ENCODE data around the gene NPIPB12. TPM values are rescaled to one million over a fixed set of nuclear protein-coding genes. Genes with fewer than 3 reads are reported as not detected.
"Not testable (repeated sequence)": the region's sequence is repeated elsewhere in the genome, so short reads cannot be mapped to it uniquely, and the experiment has no call there.

NPIPB12 gene
- total RNA-seq, 1 donor from 2014 or later, result 75.0 TPM

- H3K4me3 Mint-ChIP-seq (ENCODE audit: unreplicated experiment); H3K4me1 Mint-ChIP-seq (ENCODE audit: low read depth, unreplicated experiment); H3K27ac Mint-ChIP-seq (ENCODE audit: unreplicated experiment); DNase-seq; H3K36me3 Mint-ChIP-seq (ENCODE audit: unreplicated experiment); H3K27me3 Mint-ChIP-seq (ENCODE audit: unreplicated experiment); H3K9me3 Mint-ChIP-seq (ENCODE audit: unreplicated experiment): not testable (repeated sequence)
Observed at GRCh38 chr16:29454828-29455227, 51.4 kb downstream of the NPIPB12 start.

GRCh38 chr16:29454269-29454668, 51.9 kb downstream of the NPIPB12 start, which contains the start of the genes BOLA2 and SLX1B:
TSS of gene BOLA2 (minus strand) at chr16:29454351. CDS start at chr16:29454253, 98 bp downstream.
TSS of gene SLX1B (plus strand) at chr16:29454533.
- H3K27ac Mint-ChIP-seq (ENCODE audit: unreplicated experiment); H3K36me3 Mint-ChIP-seq (ENCODE audit: unreplicated experiment): not testable (repeated sequence)

DNA sequence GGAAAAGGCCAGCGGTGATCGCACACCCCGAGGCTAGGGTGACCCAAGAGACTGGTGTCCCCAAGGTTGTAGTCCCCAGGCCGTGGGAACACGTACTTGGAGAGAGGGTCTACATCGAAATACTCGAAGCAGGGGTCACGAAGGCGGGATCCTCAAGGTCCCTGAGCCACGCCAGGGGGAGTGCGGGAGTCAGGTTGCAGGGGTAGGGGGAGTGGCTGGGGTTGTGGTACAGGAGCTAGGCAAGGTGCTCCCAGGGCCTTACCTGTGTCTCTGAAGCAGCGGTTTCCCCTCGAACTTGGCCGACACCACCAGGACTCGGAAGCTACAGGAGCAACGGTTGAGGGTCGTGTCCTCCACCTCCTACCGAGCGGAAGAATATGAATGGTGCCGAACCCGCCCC, 52.5 kb downstream of the NPIPB12 start:
- not testable (repeated sequence) for H3K9me3 Mint-ChIP-seq (ENCODE audit: unreplicated experiment); H3K4me1 Mint-ChIP-seq (ENCODE audit: low read depth, unreplicated experiment); H3K4me3 Mint-ChIP-seq (ENCODE audit: unreplicated experiment); H3K27ac Mint-ChIP-seq (ENCODE audit: unreplicated experiment); H3K36me3 Mint-ChIP-seq (ENCODE audit: unreplicated experiment); DNase-seq; H3K27me3 Mint-ChIP-seq (ENCODE audit: unreplicated experiment)

More at GRCh38 chr16:29454269-29454668, 51.9 kb downstream of the NPIPB12 start, which contains the start of the genes BOLA2 and SLX1B:
- not testable (repeated sequence) for H3K4me1 Mint-ChIP-seq (ENCODE audit: low read depth, unreplicated experiment); H3K4me3 Mint-ChIP-seq (ENCODE audit: unreplicated experiment); H3K9me3 Mint-ChIP-seq (ENCODE audit: unreplicated experiment); H3K27me3 Mint-ChIP-seq (ENCODE audit: unreplicated experiment); DNase-seq

Other genes with a start within 250 kb of the NPIPB12 start
- gene NPIPB11, start 99.7 kb downstream of the NPIPB12 start, total RNA-seq (ENCODE audit: unreplicated experiment), result 1.0 TPM
- gene BOLA2, start 52.1 kb downstream of the NPIPB12 start, total RNA-seq (ENCODE audit: unreplicated experiment), result 4.1 TPM
- 33.6 TPM for gene SLX1B, start 51.9 kb downstream of the NPIPB12 start, total RNA-seq (ENCODE audit: unreplicated experiment)
- 1.0 TPM for gene SULT1A4, start 46.5 kb downstream of the NPIPB12 start, total RNA-seq (ENCODE audit: unreplicated experiment)
- gene SPN, start 156.8 kb upstream of the NPIPB12 start, total RNA-seq (ENCODE audit: unreplicated experiment), result 0.27 TPM
- gene QPRT, start 172.8 kb upstream of the NPIPB12 start, total RNA-seq (ENCODE audit: unreplicated experiment), result 34.7 TPM
- gene C16orf54, start 239.6 kb upstream of the NPIPB12 start, total RNA-seq (ENCODE audit: unreplicated experiment), result not detected

All from glutamatergic neuron (in vitro differentiated cells).